GM21381 (cell line): ENCODE measurements around the gene KCTD21.
"Not testable (repeated sequence)": the region's sequence is repeated elsewhere in the genome, so short reads cannot be mapped to it uniquely, and the experiment has no call there.

Source experiments
- ATAC-seq: cut with Tn5 transposase; IDR thresholded peaks from one replicate; pipeline ENCODE4 v1.9.1; 2021; ENCODE audit warnings: mild to moderate bottlenecking, moderate library complexity; ENCODE audit not compliant: unreplicated experiment

The KCTD21 gene

DNA sequence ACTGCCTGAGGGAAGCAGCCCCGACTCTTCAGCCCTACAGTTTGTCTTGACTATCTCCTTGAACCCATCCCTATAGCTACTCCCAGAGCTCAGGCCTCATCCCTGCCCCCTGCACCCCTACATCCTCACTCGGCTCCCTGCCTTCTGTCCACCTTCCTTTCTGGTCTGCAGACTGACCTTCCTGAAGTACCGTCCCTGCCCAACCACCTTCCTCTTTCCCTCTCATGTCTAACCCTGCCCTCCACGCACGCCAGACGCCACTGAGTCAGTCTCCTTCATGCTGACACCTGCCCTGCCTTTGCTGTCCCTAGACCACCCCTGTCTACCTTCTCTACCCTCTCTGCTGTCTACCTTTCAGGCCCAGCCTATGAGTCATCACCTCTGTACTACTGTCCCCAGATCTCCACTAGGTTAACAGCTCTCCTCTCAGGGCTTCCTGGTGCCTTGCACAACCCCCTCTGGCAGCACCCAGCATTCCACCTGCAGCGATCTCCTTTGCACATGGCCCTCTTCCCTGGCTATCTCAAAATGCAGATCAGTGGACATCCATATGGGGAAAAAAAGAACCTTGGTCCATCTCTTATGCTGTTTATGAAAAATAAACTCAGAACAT, 8.9 kb downstream of the KCTD21 start:
- no peak for ATAC-seq

- ATAC-seq, result no peak
These were observed 11.2 kb downstream of the KCTD21 start for GRCh38 chr11:78177216-78177615.

DNA sequence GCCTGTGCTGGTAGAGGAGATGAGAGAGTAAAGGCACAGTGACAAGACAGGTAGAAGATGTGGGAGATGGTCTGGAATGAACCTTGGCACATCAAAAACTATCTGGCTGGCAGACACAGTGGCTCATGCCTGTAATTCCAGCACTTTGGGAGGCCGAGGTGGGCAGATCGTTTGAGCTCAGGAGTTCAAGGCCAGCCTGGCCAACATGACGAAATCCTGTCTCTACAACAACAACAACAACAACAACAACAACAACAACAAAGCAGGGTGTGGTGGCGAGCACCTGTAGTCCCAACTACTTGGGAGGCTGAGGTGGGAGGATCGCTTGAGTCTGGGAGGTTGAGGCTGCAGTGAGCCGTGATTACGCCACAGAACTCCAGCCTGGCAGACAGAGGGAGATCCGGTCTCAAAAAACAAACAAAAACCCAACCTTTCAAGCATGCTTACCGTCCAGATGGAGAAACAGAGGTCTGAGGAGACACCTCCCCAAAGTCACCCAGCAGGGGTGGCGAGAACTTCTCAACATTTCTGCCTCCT, 11.8 kb downstream of the KCTD21 start:
- ATAC-seq, result no peak

DNA sequence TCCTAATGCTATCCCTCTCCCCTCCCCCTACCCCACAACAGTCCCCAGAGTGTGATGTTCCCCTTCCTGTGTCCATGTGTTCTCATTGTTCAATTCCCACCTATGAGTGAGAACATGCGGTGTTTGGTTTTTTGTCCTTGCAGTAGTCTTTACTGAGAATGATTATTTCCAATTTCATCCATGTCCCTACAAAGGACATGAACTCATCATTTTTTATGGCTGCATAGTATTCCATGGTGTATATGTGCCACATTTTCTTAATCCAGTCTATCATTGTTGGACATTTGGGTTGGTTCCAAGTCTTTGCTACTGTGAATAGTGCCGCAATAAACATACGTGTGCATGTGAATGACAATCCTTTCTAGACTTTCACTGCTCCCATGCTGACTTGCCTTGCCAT, 12.6 kb downstream of the KCTD21 start:
- not testable (repeated sequence) for ATAC-seq

- no peak for ATAC-seq
These were observed 16.5 kb downstream of the KCTD21 start for GRCh38 chr11:78171951-78172350.

DNA sequence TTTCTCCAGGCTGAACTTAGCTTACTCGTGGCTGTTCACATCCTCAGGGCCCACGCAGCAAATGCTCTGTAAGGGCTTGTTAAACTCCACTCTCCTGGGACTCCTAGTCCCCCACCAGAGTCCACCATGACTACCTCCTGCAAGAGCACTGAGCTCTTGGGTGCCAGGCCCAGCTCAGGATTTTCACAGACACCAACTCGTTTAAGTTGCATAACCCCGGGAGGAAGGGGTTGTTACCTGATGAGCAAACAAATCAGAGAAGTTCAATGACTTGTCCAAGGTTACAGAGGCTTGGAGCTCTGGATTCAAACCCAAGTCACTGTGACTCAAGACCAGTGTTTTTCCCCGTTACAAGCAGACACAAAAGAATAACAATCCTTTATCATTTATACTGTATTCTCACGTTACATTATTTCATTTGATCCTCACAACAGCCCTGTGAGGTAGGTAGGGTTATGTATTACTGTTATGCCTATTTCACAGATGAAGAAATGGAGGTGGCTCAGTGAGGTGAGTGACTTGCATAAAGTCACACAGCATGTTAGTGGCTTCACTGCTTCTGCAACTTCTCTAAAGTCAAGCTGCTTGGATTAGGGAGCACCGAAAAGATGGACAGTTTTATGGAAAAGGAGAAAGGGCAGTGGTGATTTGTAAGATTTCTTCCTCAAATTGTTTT, 17.4 kb downstream of the KCTD21 start:
- no peak for ATAC-seq

GRCh38 chr11:78170413-78170812, 18.0 kb downstream of the KCTD21 start:
- ATAC-seq, result no peak

GRCh38 chr11:78168539-78169477, 19.6 kb downstream of the KCTD21 start:
- ATAC-seq, result no peak

- ATAC-seq, result no peak
These were observed 21.5 kb downstream of the KCTD21 start for GRCh38 chr11:78166855-78167469.

DNA sequence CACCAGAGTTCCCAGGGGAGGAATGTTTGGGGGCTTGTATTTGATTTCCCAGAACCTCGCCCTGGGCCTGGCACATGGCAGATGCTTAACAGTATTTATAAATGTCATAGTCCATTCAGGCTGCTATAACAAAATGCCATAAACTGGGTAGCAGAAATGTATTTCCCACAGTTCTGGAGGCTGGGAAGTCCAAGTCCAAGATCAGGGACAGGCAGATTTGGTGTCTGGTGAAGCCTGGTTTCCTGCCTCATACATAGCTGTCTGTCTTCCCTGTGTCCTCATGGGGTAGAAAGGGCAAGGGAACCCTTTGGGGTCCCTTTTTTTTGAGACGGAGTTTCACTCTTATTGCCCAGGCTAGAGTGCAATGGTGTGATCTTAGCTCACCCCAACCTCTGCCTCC, 24.0 kb downstream of the KCTD21 start:
- ATAC-seq, result no peak

DNA sequence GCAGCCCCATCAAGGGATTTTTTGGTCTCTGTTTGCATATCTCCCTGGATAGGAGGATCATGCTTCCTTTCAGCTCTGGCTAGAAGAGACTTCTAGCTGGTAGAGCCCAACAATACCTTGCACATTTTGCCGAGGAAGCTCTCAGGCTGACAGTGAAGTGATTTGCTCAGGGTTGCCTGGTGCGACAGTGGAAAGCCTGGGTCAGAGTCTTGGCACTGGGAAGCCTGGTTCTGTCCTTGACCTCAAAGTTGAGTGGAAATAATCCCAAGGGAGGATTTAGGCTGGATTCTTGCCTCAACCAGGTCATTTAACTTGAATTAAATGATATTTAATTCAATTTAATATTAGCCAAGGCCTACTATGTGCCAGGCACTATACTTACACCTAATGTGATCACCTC, 24.6 kb downstream of the KCTD21 start:
- no peak for ATAC-seq

GRCh38 chr11:78161962-78162371, 26.5 kb downstream of the KCTD21 start:
- no peak for ATAC-seq

- ATAC-seq, result no peak
These were observed 27.1 kb downstream of the KCTD21 start for GRCh38 chr11:78161346-78161745.

GRCh38 chr11:78160557-78160956, 27.9 kb downstream of the KCTD21 start:
- no peak for ATAC-seq

- ATAC-seq, result no peak
These were observed 29.3 kb downstream of the KCTD21 start for GRCh38 chr11:78158987-78159652.

- ATAC-seq, result no peak
These were observed 32.1 kb downstream of the KCTD21 start for GRCh38 chr11:78156127-78156844.

- no peak for ATAC-seq
These were observed 36.6 kb downstream of the KCTD21 start for GRCh38 chr11:78151804-78152203.

- ATAC-seq, result no peak
These were observed 37.7 kb downstream of the KCTD21 start for GRCh38 chr11:78150754-78151153.

GRCh38 chr11:78150346-78150745, 38.1 kb downstream of the KCTD21 start:
- no peak for ATAC-seq

GRCh38 chr11:78149646-78150045, 38.8 kb downstream of the KCTD21 start:
- no peak for ATAC-seq
